H1 (cell line): ENCODE data around the gene UAP1. TPM values are rescaled to one million over a fixed set of nuclear protein-coding genes. Genes with fewer than 3 reads are reported as not detected.

ENCODE experiments used
- CTCF ChIA-PET: fragments of 300-600 bp; sonication (Branson Sonifier 250); formaldehyde crosslinking; loops from one replicate; lab custom pipeline; 2021; ENCODE audit not compliant: partially characterized antibody; lab: Charles Lee
- POLR2A ChIA-PET: fragments of 300-600 bp; sonication (Branson Sonifier 250); formaldehyde crosslinking; loops from one replicate; lab custom pipeline; 2021; ENCODE audit warnings: inconsistent platforms; ENCODE audit not compliant: partially characterized antibody; lab: Charles Lee
- DNase-seq, 2 experiments: peaks; one replicate each; pipeline versions ENCODE4 v3.0.0 to v3.0.0-alpha.2; 2010 to 2022; ENCODE audit warnings: low spot score in 2 of 2, low read depth in 1 of 2, mixed read lengths in 1 of 2
- FAIRE-seq: peaks from 2 replicates; lab custom pipeline; 2011; peaks lifted over from hg19 to GRCh38; lab: Jason Lieb, UNC
- H2AFZ ChIP-seq: 2 replicates; pipeline ENCODE4 v1.8.1; 2012; ENCODE audit warnings: low read length, inconsistent platforms
- H2AK5ac ChIP-seq: 2 replicates; pipeline ENCODE4 v1.6.1; 2013; ENCODE audit warnings: low read depth, low read length
- H2BK120ac ChIP-seq: replicated peaks from 2 replicates; pipeline ENCODE3; 2013; ENCODE audit warnings: low read depth, low read length, inconsistent platforms
- H2BK12ac ChIP-seq: 2 replicates; pipeline ENCODE4 v1.6.1; 2013; ENCODE audit warnings: low read depth, low read length
- H2BK15ac ChIP-seq: 2 replicates; pipeline ENCODE4 v1.6.1; 2013; ENCODE audit warnings: low read length
- H2BK20ac ChIP-seq: 2 replicates; pipeline ENCODE4 v1.6.1; 2013; ENCODE audit warnings: low read length
- H2BK5ac ChIP-seq: 2 replicates; pipeline ENCODE4 v1.6.1; 2013; ENCODE audit warnings: low read depth, low read length
- H3K14ac ChIP-seq: 2 replicates; pipeline ENCODE4 v1.6.1; 2013; ENCODE audit warnings: inconsistent platforms; ENCODE audit not compliant: insufficient read length
- H3K18ac ChIP-seq: 2 replicates; pipeline ENCODE4 v1.6.1; 2013; ENCODE audit warnings: low read length; ENCODE audit errors: extremely low read depth
- H3K23ac ChIP-seq: 2 replicates; pipeline ENCODE4 v1.6.1; 2013; ENCODE audit warnings: inconsistent platforms; ENCODE audit not compliant: insufficient read length
- H3K23me2 ChIP-seq: 2 replicates; pipeline ENCODE4 v1.6.1; 2013; ENCODE audit warnings: low read depth, low read length
- H3K27ac ChIP-seq: 2 replicates; pipeline ENCODE4 v1.6.1; 2011; ENCODE audit warnings: low read depth, low read length, inconsistent platforms
- H3K27me3 ChIP-seq, 4 experiments: replicated peaks in 1 of 4; 1 replicate in 1 of 4; 2 replicates in 3 of 4; pipeline versions ENCODE4 v1.6.1 to v1.8.1; 2011 to 2013; ENCODE audit warnings: low read length in 3 of 4, mild to moderate bottlenecking in 3 of 4, inconsistent platforms in 2 of 4, mixed read lengths in 2 of 4, moderate library complexity in 1 of 4; ENCODE audit not compliant: control insufficient read depth in 3 of 4, insufficient read depth in 3 of 4; ENCODE audit errors: extremely low read depth in 1 of 4
- H3K36me3 ChIP-seq, 4 experiments: 2 replicates each; pipeline versions ENCODE4 v1.6.1 to v1.8.1; 2011 to 2013; ENCODE audit warnings: mild to moderate bottlenecking in 4 of 4, low read length in 3 of 4, moderate library complexity in 2 of 4, control low read depth in 1 of 4, inconsistent platforms in 1 of 4; ENCODE audit not compliant: insufficient read depth in 4 of 4, control insufficient read depth in 2 of 4
- H3K4ac ChIP-seq: replicated peaks from 2 replicates; pipeline ENCODE3; 2013; ENCODE audit warnings: low read length, low read depth, mixed read lengths, inconsistent platforms; ENCODE audit not compliant: insufficient read length
- H3K4me1 ChIP-seq, 4 experiments: replicated peaks in 1 of 4; 1 replicate in 1 of 4; 2 replicates in 3 of 4; pipeline versions ENCODE4 v1.6.1 to v1.8.1; 2011 to 2013; ENCODE audit warnings: low read length in 3 of 4, inconsistent platforms in 2 of 4, mixed read lengths in 1 of 4; ENCODE audit not compliant: insufficient read depth in 4 of 4, control insufficient read depth in 3 of 4
- H3K4me2 ChIP-seq, 2 experiments: 2 replicates each; pipeline versions ENCODE4 v1.6.1 to v1.8.1; 2011 to 2013; ENCODE audit warnings: low read depth in 2 of 2, low read length in 2 of 2, control low read depth in 1 of 2, inconsistent platforms in 1 of 2, mild to moderate bottlenecking in 1 of 2; ENCODE audit not compliant: insufficient read depth in 1 of 2
- H3K4me3 ChIP-seq, 4 experiments: fragments of 200-600, 300-600 bp in 1 of 4; sonication (generic), shearing (Covaris generic), sonication (Bioruptor Twin) in 1 of 4; 2 replicates each; pipeline versions ENCODE4 v1.5.1 to v1.8.1; 2011 to 2016; ENCODE audit warnings: low read length in 4 of 4, low read depth in 3 of 4, control low read depth in 2 of 4, inconsistent platforms in 2 of 4, mild to moderate bottlenecking in 2 of 4, mixed read lengths in 1 of 4, moderate library complexity in 1 of 4; ENCODE audit not compliant: insufficient read depth in 2 of 4; ENCODE audit errors: extremely low read depth in 1 of 4
- H3K56ac ChIP-seq: replicated peaks from 2 replicates; pipeline ENCODE3; 2013; ENCODE audit warnings: low read depth, mild to moderate bottlenecking, mixed read lengths, low read length, inconsistent platforms; ENCODE audit not compliant: insufficient read length
- H3K79me1 ChIP-seq: 2 replicates; pipeline ENCODE4 v1.6.1; 2013; ENCODE audit warnings: low read depth, low read length, control low read depth
- H3K79me2 ChIP-seq, 2 experiments: 2 replicates each; pipeline versions ENCODE4 v1.6.1 to v1.8.1; 2012 to 2013; ENCODE audit warnings: low read length in 2 of 2, mild to moderate bottlenecking in 2 of 2, inconsistent platforms in 1 of 2; ENCODE audit not compliant: insufficient read depth in 2 of 2, control insufficient read depth in 1 of 2
- H3K9ac ChIP-seq, 4 experiments: replicated peaks in 1 of 4; 1 replicate in 1 of 4; 2 replicates in 3 of 4; pipeline versions ENCODE4 v1.6.1 to v1.8.1; 2011 to 2013; ENCODE audit warnings: low read depth in 3 of 4, low read length in 3 of 4, control low read depth in 2 of 4, mild to moderate bottlenecking in 2 of 4, moderate library complexity in 2 of 4, inconsistent platforms in 1 of 4; ENCODE audit errors: extremely low read depth in 1 of 4
- H3K9me3 ChIP-seq, 2 experiments: 2 replicates each; pipeline versions ENCODE4 v1.6.1 to v1.8.1; 2012 to 2013; ENCODE audit warnings: mild to moderate bottlenecking in 2 of 2, moderate library complexity in 2 of 2, control low read depth in 1 of 2, inconsistent platforms in 1 of 2, low read depth in 1 of 2, low read length in 1 of 2, mixed read lengths in 1 of 2; ENCODE audit not compliant: insufficient read depth in 2 of 2
- H4K20me1 ChIP-seq, 2 experiments: replicated peaks in 1 of 2; 2 replicates each; pipeline versions ENCODE3 to v1.8.1; 2011 to 2013; ENCODE audit warnings: inconsistent platforms in 2 of 2, low read length in 2 of 2, mild to moderate bottlenecking in 1 of 2; ENCODE audit not compliant: insufficient read depth in 2 of 2, control insufficient read depth in 1 of 2
- H4K5ac ChIP-seq: 2 replicates; pipeline ENCODE4 v1.6.1; 2013; ENCODE audit warnings: low read length, low read depth, mixed read lengths, inconsistent platforms; ENCODE audit not compliant: insufficient read length
- H4K8ac ChIP-seq: 2 replicates; pipeline ENCODE4 v1.8.0; 2013; ENCODE audit warnings: mild to moderate bottlenecking, moderate library complexity, low read length, inconsistent platforms; ENCODE audit not compliant: insufficient read depth; ENCODE audit errors: extremely low read depth
- H4K91ac ChIP-seq: replicated peaks from 2 replicates; pipeline ENCODE3; 2013; ENCODE audit warnings: low read length, mixed read lengths, inconsistent platforms; ENCODE audit not compliant: insufficient read length
- BCL11A ChIP-seq, 2 experiments: IDR thresholded peaks; one replicate each; pipeline ENCODE4 v1.6.1; 2011; ENCODE audit warnings: low read depth in 2 of 2, low read length in 2 of 2, mild to moderate bottlenecking in 2 of 2
- CBX5 ChIP-seq: fragments of 300-800, 300-1000 bp; sonication (generic); IDR thresholded peaks from 2 replicates; pipeline ENCODE4 v1.7.1; 2016; ENCODE audit warnings: antibody characterized with exemption, low read length, low read depth
- CHD2 ChIP-seq: IDR thresholded peaks from 2 replicates; pipeline ENCODE4 v1.6.1; 2012; ENCODE audit warnings: low read length, improper control_type of control experiment
- EP300 ChIP-seq, 2 experiments: IDR thresholded peaks; 1 replicate in 1 of 2; 2 replicates in 1 of 2; pipeline ENCODE4 v1.6.1; 2011 to 2012; ENCODE audit warnings: low read depth in 2 of 2, low read length in 2 of 2, mild to moderate bottlenecking in 2 of 2, borderline replicate concordance in 1 of 2, inconsistent platforms in 1 of 2, moderate library complexity in 1 of 2
- GABPA ChIP-seq: IDR thresholded peaks from 2 replicates; pipeline ENCODE4 v1.6.1; 2011; ENCODE audit warnings: mild to moderate bottlenecking, low read length, moderate library complexity, borderline replicate concordance; ENCODE audit not compliant: insufficient read depth
- HDAC2 ChIP-seq, 2 experiments: fragments of 300-600 bp in 1 of 2; sonication (generic) in 1 of 2; IDR thresholded peaks; 2 replicates each; pipeline ENCODE4 v1.6.1; 2011 to 2012; ENCODE audit warnings: low read depth in 2 of 2, low read length in 2 of 2, mild to moderate bottlenecking in 2 of 2, moderate library complexity in 2 of 2, borderline replicate concordance in 1 of 2, inconsistent platforms in 1 of 2
- KDM4A ChIP-seq: IDR thresholded peaks from one replicate; pipeline ENCODE4 v1.7.1; 2012; ENCODE audit warnings: low read depth, mild to moderate bottlenecking, moderate library complexity, low read length, inconsistent platforms; ENCODE audit not compliant: severe bottlenecking
- NANOG ChIP-seq: IDR thresholded peaks from 2 replicates; pipeline ENCODE4 v1.6.1; 2011; ENCODE audit warnings: low read length, low read depth, mild to moderate bottlenecking, inconsistent platforms; ENCODE audit not compliant: insufficient read depth, poor library complexity, severe bottlenecking
- POLR2A ChIP-seq, 2 experiments: IDR thresholded peaks; 1 replicate in 1 of 2; 2 replicates in 1 of 2; pipeline ENCODE4 v1.6.1; 2011; ENCODE audit warnings: low read depth in 2 of 2, low read length in 2 of 2, mild to moderate bottlenecking in 2 of 2; ENCODE audit errors: control extremely low read depth in 1 of 2
- SIN3A ChIP-seq, 2 experiments: IDR thresholded peaks in 1 of 2; conservative IDR thresholded peaks in 1 of 2; 2 replicates each; pipeline ENCODE4 v1.6.1; 2011 to 2012; ENCODE audit warnings: low read length in 2 of 2, improper control_type of control experiment in 1 of 2, low read depth in 1 of 2, mild to moderate bottlenecking in 1 of 2
- TBP ChIP-seq: IDR thresholded peaks from 2 replicates; pipeline ENCODE4 v1.6.1; 2011; ENCODE audit warnings: low read depth, low read length, improper control_type of control experiment
- TCF12 ChIP-seq: IDR thresholded peaks from 2 replicates; pipeline ENCODE4 v1.6.1; 2011; ENCODE audit warnings: low read depth, mild to moderate bottlenecking, low read length
- ZNF274 ChIP-seq: IDR thresholded peaks from 2 replicates; pipeline ENCODE4 v1.7.0; 2012; ENCODE audit warnings: low read length, borderline replicate concordance; ENCODE audit errors: extremely low read depth
- WGBS, 2 experiments: shearing (Covaris generic) in 1 of 2; methylation state at CpG; one replicate each; pipeline versions ENCODE4 v1.1.6 to v1.1.7; 2013 to 2015; ENCODE audit warnings: low lambda C conversion rate in 2 of 2, mixed read lengths in 2 of 2, inconsistent platforms in 1 of 2, low coverage in 1 of 2, missing lambda C conversion rate in 1 of 2; ENCODE audit not compliant: insufficient replicate concordance in 2 of 2, insufficient coverage in 1 of 2, insufficient read length in 1 of 2; ENCODE audit errors: extremely low coverage in 1 of 2, missing lambda C conversion rate in 1 of 2; 5-methylcytosine and 5-hydroxymethylcytosine counted together
- polyA plus RNA-seq, 7 experiments: library from polyadenylated mRNA; depleted of rRNA in 3 of 7; stranded (reverse) in 5 of 7; unstranded in 2 of 7; fragments of >200 nt in 5 of 7; fragments of 200-250 nt in 2 of 7; gene quantifications; 1 replicate in 5 of 7; 2 replicates in 1 of 7; 4 replicates in 1 of 7; pipeline versions ENCODE4 v1.2.1 to v1.2.3, GENCODE V29; 2011 to 2013; ENCODE audit warnings: missing spikeins in 2 of 7, mixed read lengths in 2 of 7
- total RNA-seq: library from RNA; stranded (reverse); fragmentation: NEBNext Ultra II Directional; extraction: Animal tissue kit (Norgen Biotek cat#: 25700); gene quantifications from 2 replicates; pipeline ENCODE4 v1.2.1, GENCODE V29; 2021

Gene UAP1
- total and polyA plus RNA-seq, 2 of the 8 experiments (the other 6 are each of a cell fraction or from before 2014, with no cell fraction given), result 9.4 to 32.9 TPM

DNA sequence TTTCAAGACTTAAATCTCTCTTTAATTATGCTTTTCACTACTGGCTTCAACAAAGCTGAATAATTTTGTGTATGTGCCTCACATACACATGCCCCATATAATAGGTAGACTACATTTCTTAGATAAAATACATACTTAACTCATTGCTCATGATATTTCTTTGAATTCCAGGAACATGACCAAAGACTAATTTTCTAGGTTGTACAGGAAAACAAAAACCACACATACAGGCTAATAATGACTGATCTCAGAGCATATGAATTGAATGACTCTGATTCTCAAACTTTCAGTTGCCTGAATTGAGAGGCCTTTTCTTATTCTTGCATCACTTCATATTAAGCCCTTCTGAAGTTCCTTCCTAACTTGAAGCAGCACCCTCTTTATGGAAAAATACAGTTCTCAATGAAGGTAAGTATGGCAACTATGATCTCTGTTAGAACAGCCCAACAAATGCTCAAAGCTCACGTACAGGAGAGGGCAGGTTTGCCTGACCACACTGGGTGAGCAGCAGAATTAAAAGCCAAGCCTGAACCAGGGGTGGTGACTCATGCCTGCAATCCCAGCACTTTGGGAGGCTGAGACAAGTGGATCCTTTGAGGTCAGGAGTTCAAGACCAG, 22.6 kb upstream of the UAP1 start:
- Histone ChIP-seq H2BK5ac (no peak overlapping the region), H3K27ac (no peak overlapping the region), H3K4me3 (no peak overlapping the region), H3K23ac (no peak overlapping the region), H3K36me3 (no peaks in the 10 kb centered on the region), H4K20me1 (no peaks in the 10 kb centered on the region), H2BK20ac (no peak overlapping the region), H3K56ac (no peak overlapping the region), H3K4me1 (no peaks in the 10 kb centered on the region), H3K4me2 (no peak overlapping the region), H3K4ac (no peak overlapping the region), H3K79me2 (no peaks in the 10 kb centered on the region), H3K23me2 (no peaks in the 10 kb centered on the region), H3K79me1 (no peaks in the 10 kb centered on the region), H4K91ac (no peak overlapping the region), H3K9ac (no peak overlapping the region), H3K27me3 (no peaks in the 10 kb centered on the region), H3K9me3 (0 out of 4 replicates have a peak, but pooled peaks cover 0 to 3% of the 10 kb centered on the region in 2 experiments), H2AK5ac (no peak overlapping the region), H3K18ac (no peak overlapping the region), H2AFZ (no peak overlapping the region), H4K8ac (no peak overlapping the region), H2BK15ac (no peak overlapping the region), H2BK12ac (no peak overlapping the region), H4K5ac (no peak overlapping the region), H2BK120ac (no peak overlapping the region), H3K14ac (no peak overlapping the region)
- POLR2A ChIA-PET, result no interaction called here
- CTCF ChIA-PET, result interaction anchor here (1.6 kb wide), 1 partner anchor 9 kb away, joined by 3 read pairs; no protein-coding TSS in a partner anchor
- DNase-seq (no peak), FAIRE-seq (no peak)
- WGBS, 2 experiments, result 73% methylated on average over 1 of the region's 1 CpG; no CpG with 5 or more reads in 1 of the 2 experiments
- TF ChIP-seq GABPA (no peak), KDM4A (no peak), BCL11A (IDR thresholded peaks at IDR 0.05; ENCODE audit: low read depth in 2 of 2, low read length in 2 of 2) (no peak), EP300 (IDR thresholded peaks at IDR 0.05; ENCODE audit: borderline replicate concordance in 1 of 2, low read depth in 2 of 2, low read length in 2 of 2) (no peak), CHD2 (no peak), HDAC2 (IDR thresholded peaks at IDR 0.05; ENCODE audit: borderline replicate concordance in 1 of 2, low read depth in 2 of 2, low read length in 2 of 2) (no peak), TBP (no peak), NANOG (no peak), TCF12 (no peak), ZNF274 (no peak), CBX5 (no peak), POLR2A (IDR thresholded peaks at IDR 0.05; ENCODE audit: control extremely low read depth in 1 of 2, low read depth in 2 of 2, low read length in 2 of 2) (no peak), SIN3A (conservative IDR thresholded peaks at IDR 0.05 in 1 of 2, IDR thresholded peaks at IDR 0.05 in 1 of 2; ENCODE audit: low read depth in 1 of 2, low read length in 2 of 2) (no peak)
